SJSA1 (cell line): ENCODE data around the gene SLC17A9. TPM values are rescaled to one million over a fixed set of nuclear protein-coding genes. Genes with fewer than 3 reads are reported as not detected.

Experiments used
- DNase-seq, 2 experiments: peaks; one replicate each; pipeline ENCODE4 v3.0.0-alpha.2; 2015 to 2020; ENCODE audit warnings: low spot score in 2 of 2, low read depth in 1 of 2
- H3K27ac ChIP-seq: fragments of 250-450 bp; sonication (Bioruptor Pico); 2 replicates; pipeline ENCODE4 v1.5.1; 2020; ENCODE audit warnings: mild to moderate bottlenecking, moderate library complexity
- H3K27me3 ChIP-seq: fragments of 250-450 bp; sonication (Bioruptor Pico); replicated peaks from 2 replicates; pipeline ENCODE4 v1.5.1; 2020; ENCODE audit warnings: mild to moderate bottlenecking, moderate library complexity
- H3K36me3 ChIP-seq: fragments of 250-450 bp; sonication (Bioruptor Pico); 2 replicates; pipeline ENCODE4 v1.5.1; 2020; ENCODE audit warnings: mild to moderate bottlenecking
- H3K4me1 ChIP-seq: fragments of 250-450 bp; sonication (Bioruptor Pico); replicated peaks from 2 replicates; pipeline ENCODE4 v1.6.1; 2021; ENCODE audit warnings: mild to moderate bottlenecking
- H3K4me3 ChIP-seq: fragments of 250-450 bp; sonication (Bioruptor Pico); 2 replicates; pipeline ENCODE4 v1.5.1; 2020; ENCODE audit warnings: mild to moderate bottlenecking
- H3K9me3 ChIP-seq: fragments of 250-450 bp; sonication (Bioruptor Pico); replicated peaks from 2 replicates; pipeline ENCODE4 v1.5.1; 2020; ENCODE audit warnings: mild to moderate bottlenecking
- total RNA-seq: library from RNA; depleted of rRNA; stranded (reverse); fragments of >200 nt; shearing (Covaris generic); gene quantifications from 2 replicates; pipeline ENCODE4 v1.2.3, GENCODE V29; 2014; rRNA removed

Gene SLC17A9
- total RNA-seq, result not detected in 2 replicates

- DNase-seq, result no peak
- Histone ChIP-seq H3K9me3 (peaks cover 4% of the 10 kb centered on the region; the same call in 1 of the 2 replicates), H3K36me3 (peaks cover 29% of the 10 kb centered on the region), H3K27ac (no peak within 1 kb of the TSS), H3K4me1 (peaks cover 17% of the 10 kb centered on the region), H3K4me3 (no peak within 1 kb of the TSS), H3K27me3 (no peaks in the 10 kb centered on the region)
Observed at GRCh38 chr20:62952373-62952967, at the start of gene SLC17A9. SLC17A9 (plus strand) TSS chr20:62952709; CDS start chr20:62952831, 122 bp downstream.

GRCh38 chr20:62902926-62903615 is 49.4 kb upstream of the SLC17A9 start:
- H3K36me3 ChIP-seq, result peaks cover 72% of the 10 kb centered on the region
- H3K4me1 ChIP-seq, result peaks cover 29% of the 10 kb centered on the region
- no peak overlapping the region for H3K27ac ChIP-seq
- no peak overlapping the region for H3K4me3 ChIP-seq
- DNase-seq, result peak in 1 of 2 experiments; percentile 64
- no peaks in the 10 kb centered on the region for H3K27me3 ChIP-seq
- no peaks in the 10 kb centered on the region for H3K9me3 ChIP-seq

GRCh38 chr20:62905536-62906117 is 46.9 kb upstream of the SLC17A9 start:
- H3K4me1 ChIP-seq, result peaks cover 21% of the 10 kb centered on the region
- DNase-seq, result no peak
- H3K27me3 ChIP-seq, result no peaks in the 10 kb centered on the region
- no peaks in the 10 kb centered on the region for H3K9me3 ChIP-seq
- peaks cover 97% of the 10 kb centered on the region for H3K36me3 ChIP-seq
- no peak overlapping the region for H3K4me3 ChIP-seq
- no peak overlapping the region for H3K27ac ChIP-seq

- no peak overlapping the region for H3K4me3 ChIP-seq
- H3K4me1 ChIP-seq, result peaks cover 19% of the 10 kb centered on the region
- no peaks in the 10 kb centered on the region for H3K27me3 ChIP-seq
- no peaks in the 10 kb centered on the region for H3K9me3 ChIP-seq
- no peak overlapping the region for H3K27ac ChIP-seq
- peaks cover 98% of the 10 kb centered on the region for H3K36me3 ChIP-seq
- DNase-seq, result no peak
Observed at GRCh38 chr20:62906209-62906608, 46.3 kb upstream of the SLC17A9 start.

GRCh38 chr20:62906647-62907375 is 45.7 kb upstream of the SLC17A9 start:
- Histone ChIP-seq H3K36me3 (peaks cover 98% of the 10 kb centered on the region), H3K27ac (no peak overlapping the region), H3K4me1 (peaks cover 19% of the 10 kb centered on the region), H3K4me3 (no peak overlapping the region), H3K27me3 (no peaks in the 10 kb centered on the region), H3K9me3 (no peaks in the 10 kb centered on the region)
- DNase-seq, result no peak

- Histone ChIP-seq H3K27me3 (no peaks in the 10 kb centered on the region), H3K4me1 (peaks cover 19% of the 10 kb centered on the region), H3K36me3 (peaks cover 98% of the 10 kb centered on the region), H3K9me3 (no peaks in the 10 kb centered on the region), H3K4me3 (no peak overlapping the region), H3K27ac (no peak overlapping the region)
- no peak for DNase-seq
Observed at GRCh38 chr20:62907384-62908317, 44.9 kb upstream of the SLC17A9 start.

- Histone ChIP-seq H3K4me1 (peaks cover 5% of the 10 kb centered on the region), H3K4me3 (no peak overlapping the region), H3K9me3 (no peaks in the 10 kb centered on the region), H3K27ac (no peak overlapping the region), H3K27me3 (no peaks in the 10 kb centered on the region), H3K36me3 (peaks cover 91% of the 10 kb centered on the region)
- no peak for DNase-seq
Observed at GRCh38 chr20:62908971-62909791, 43.3 kb upstream of the SLC17A9 start.

GRCh38 chr20:62910217-62910766 is 42.2 kb upstream of the SLC17A9 start:
- H3K4me1 ChIP-seq, result peaks cover 10% of the 10 kb centered on the region; the same call in 1 of the 2 replicates
- no peaks in the 10 kb centered on the region for H3K27me3 ChIP-seq
- H3K36me3 ChIP-seq, result peaks cover 82% of the 10 kb centered on the region
- H3K4me3 ChIP-seq, result no peak overlapping the region
- no peak overlapping the region for H3K27ac ChIP-seq
- H3K9me3 ChIP-seq, result no peaks in the 10 kb centered on the region
- DNase-seq, result no peak

GRCh38 chr20:62910777-62911497 is 41.6 kb upstream of the SLC17A9 start:
- H3K36me3 ChIP-seq, result peaks cover 75% of the 10 kb centered on the region
- H3K4me1 ChIP-seq, result peaks cover 10% of the 10 kb centered on the region; the same call in 1 of the 2 replicates
- H3K27ac ChIP-seq, result no peak overlapping the region
- DNase-seq, result no peak
- no peaks in the 10 kb centered on the region for H3K9me3 ChIP-seq
- no peak overlapping the region for H3K4me3 ChIP-seq
- H3K27me3 ChIP-seq, result no peaks in the 10 kb centered on the region

- no peak overlapping the region for H3K27ac ChIP-seq
- peaks cover 69% of the 10 kb centered on the region for H3K36me3 ChIP-seq
- no peak overlapping the region for H3K4me3 ChIP-seq
- DNase-seq, result no peak
- no peaks in the 10 kb centered on the region for H3K9me3 ChIP-seq
- H3K27me3 ChIP-seq, result no peaks in the 10 kb centered on the region
- H3K4me1 ChIP-seq, result peaks cover 10% of the 10 kb centered on the region; the same call in 1 of the 2 replicates
Observed at GRCh38 chr20:62911701-62912280, 40.7 kb upstream of the SLC17A9 start.

GRCh38 chr20:62913043-62913630 is 39.4 kb upstream of the SLC17A9 start:
- H3K27me3 ChIP-seq, result no peaks in the 10 kb centered on the region
- no peak for DNase-seq
- no peaks in the 10 kb centered on the region for H3K9me3 ChIP-seq
- H3K4me3 ChIP-seq, result no peak overlapping the region
- H3K36me3 ChIP-seq, result peaks cover 55% of the 10 kb centered on the region
- 0 out of 2 replicates have a peak, but pooled peaks cover 5% of the 10 kb centered on the region for H3K4me1 ChIP-seq
- no peak overlapping the region for H3K27ac ChIP-seq
